Endothelial cell of umbilical vein (primary cell): ENCODE measurements around the gene FAM53B. TPM values are rescaled to one million over a fixed set of nuclear protein-coding genes. Genes with fewer than 3 reads are reported as not detected.

Experiments
- BruUV-seq: library from RNA; stranded (reverse); fragments of 400-500 nt; replicated peaks from 2 replicates; lab custom pipeline; 2021; lab: Mats Ljungman, UMichigan
- CTCF ChIA-PET: fragments of 300-600, 350-600 bp; sonication (Branson Sonifier 250); formaldehyde crosslinking; loops from one replicate; lab custom pipeline; 2021; ENCODE audit warnings: antibody characterized with exemption, inconsistent platforms; lab: Charles Lee
- POLR2A ChIA-PET: fragments of 300-600, 350-600 bp; sonication (Branson Sonifier 250); formaldehyde crosslinking; loops from one replicate; lab custom pipeline; 2021; ENCODE audit warnings: antibody characterized with exemption, inconsistent platforms; lab: Charles Lee
- DNase-seq: peaks from one replicate; pipeline ENCODE4 v3.0.0-alpha.2; 2011; ENCODE audit warnings: low read depth, low spot score
- FAIRE-seq: peaks from 2 replicates; lab custom pipeline; 2011; peaks lifted over from hg19 to GRCh38; lab: Jason Lieb, UNC
- H2AFZ ChIP-seq: 2 replicates; pipeline ENCODE4 v1.6.0; 2012; ENCODE audit warnings: low read depth, low read length, control low read depth, inconsistent platforms
- H3K27ac ChIP-seq: 2 replicates; pipeline ENCODE4 v1.5.1; 2011; ENCODE audit warnings: low read depth, mild to moderate bottlenecking, control low read depth, low read length, moderate library complexity; ENCODE audit not compliant: insufficient read depth
- H3K27me3 ChIP-seq, 2 experiments: 2 replicates each; pipeline versions ENCODE4 v1.6.0 to v1.6.1; 2011; ENCODE audit warnings: low read length in 2 of 2, mixed read lengths in 1 of 2; ENCODE audit not compliant: control insufficient read depth in 2 of 2, insufficient read depth in 2 of 2
- H3K36me3 ChIP-seq, 2 experiments: 2 replicates in 1 of 2; 3 replicates in 1 of 2; pipeline ENCODE4 v1.5.1; 2011; ENCODE audit warnings: low read length in 2 of 2, mild to moderate bottlenecking in 1 of 2, moderate library complexity in 1 of 2; ENCODE audit not compliant: control insufficient read depth in 2 of 2, insufficient read depth in 2 of 2; ENCODE audit errors: extremely low read depth in 1 of 2
- H3K4me1 ChIP-seq: 3 replicates; pipeline ENCODE4 v1.5.1; 2011; ENCODE audit warnings: mild to moderate bottlenecking, low read length; ENCODE audit not compliant: control insufficient read depth, insufficient read depth; ENCODE audit errors: extremely low read depth
- H3K4me2 ChIP-seq: 2 replicates; pipeline ENCODE4 v1.6.1; 2011; ENCODE audit warnings: low read length, control low read depth, mixed read lengths; ENCODE audit not compliant: insufficient read depth
- H3K4me3 ChIP-seq, 3 experiments: fragments of 200-600 bp in 1 of 3; sonication (generic), shearing (Covaris generic) in 1 of 3; replicated peaks in 1 of 3; 2 replicates each; pipeline ENCODE4 v1.5.1; 2011 to 2016; ENCODE audit warnings: control low read depth in 3 of 3, low read length in 3 of 3, mild to moderate bottlenecking in 2 of 3, inconsistent platforms in 1 of 3, low read depth in 1 of 3, moderate library complexity in 1 of 3; ENCODE audit not compliant: insufficient read depth in 1 of 3
- H3K79me2 ChIP-seq: 2 replicates; pipeline ENCODE4 v1.6.0; 2012; ENCODE audit warnings: low read length, inconsistent platforms; ENCODE audit not compliant: control insufficient read depth, insufficient read depth
- H3K9ac ChIP-seq: replicated peaks from 2 replicates; pipeline ENCODE3; 2011; ENCODE audit warnings: low read length, control low read depth; ENCODE audit not compliant: insufficient read depth; ENCODE audit errors: extremely low read depth
- H3K9me1 ChIP-seq: replicated peaks from 3 replicates; pipeline ENCODE4 v1.6.0; 2011; ENCODE audit warnings: mild to moderate bottlenecking, low read length; ENCODE audit not compliant: control insufficient read depth, insufficient read depth; ENCODE audit errors: extremely low read depth
- H3K9me3 ChIP-seq: replicated peaks from 2 replicates; pipeline ENCODE4 v1.5.1; 2012; ENCODE audit warnings: low read length, inconsistent platforms; ENCODE audit not compliant: control insufficient read depth, insufficient read depth
- H4K20me1 ChIP-seq: replicated peaks from 2 replicates; pipeline ENCODE3; 2011; ENCODE audit warnings: mild to moderate bottlenecking, low read length; ENCODE audit not compliant: control insufficient read depth, insufficient read depth; ENCODE audit errors: extremely low read depth
- EZH2 ChIP-seq: IDR thresholded peaks from 2 replicates; pipeline ENCODE4 v1.6.1; 2012; ENCODE audit warnings: borderline replicate concordance, low read depth, mild to moderate bottlenecking, moderate library complexity, low read length, inconsistent platforms; ENCODE audit not compliant: severe bottlenecking
- FOS ChIP-seq: IDR thresholded peaks from 2 replicates; pipeline ENCODE4 v1.6.1; 2011; ENCODE audit warnings: mild to moderate bottlenecking, low read length, moderate library complexity, borderline replicate concordance; ENCODE audit not compliant: insufficient read depth
- GATA2 ChIP-seq: IDR thresholded peaks from 2 replicates; pipeline ENCODE4 v1.7.0; 2011; ENCODE audit warnings: low read depth, mild to moderate bottlenecking, moderate library complexity, mixed read lengths, low read length; ENCODE audit not compliant: insufficient read length, insufficient read depth
- JUN ChIP-seq: IDR thresholded peaks from 2 replicates; pipeline ENCODE4 v1.6.1; 2011; ENCODE audit warnings: borderline replicate concordance, low read depth; ENCODE audit not compliant: insufficient read length, insufficient read depth
- MYC ChIP-seq: IDR thresholded peaks from one replicate; pipeline ENCODE4 v1.6.1; 2011; ENCODE audit warnings: mild to moderate bottlenecking, low read depth, low read length
- POLR2A ChIP-seq: IDR thresholded peaks from 2 replicates; pipeline ENCODE4 v1.6.1; 2012; ENCODE audit warnings: low read depth, mild to moderate bottlenecking, control low read depth, low read length
- POLR2AphosphoS5 ChIP-seq: IDR thresholded peaks from 2 replicates; pipeline ENCODE4 v1.6.1; 2012; ENCODE audit warnings: low read depth, mild to moderate bottlenecking, control low read depth, low read length, moderate library complexity; ENCODE audit not compliant: insufficient read depth
- dilution Hi-C: fragments of 300-500 bp; cut with MboI; formaldehyde crosslinking; loops from one replicate; pipeline ENCODE4 v1.15.0; 2019; ENCODE audit warnings: low sequenced_read_pairs; ENCODE audit not compliant: extremely low pct_ligation_motif_present
- intact Hi-C: fragments of 100-400 bp; cut with micrococcal nuclease; formaldehyde crosslinking; loops from one replicate; pipeline ENCODE4 v1.10.0; 2022
- polyA plus RNA-seq, 4 experiments: library from polyadenylated mRNA; depleted of rRNA in 3 of 4; stranded (reverse) in 3 of 4; unstranded in 1 of 4; fragments of >200 nt; gene quantifications; 2 replicates each; pipeline versions ENCODE4 v1.2.1 to v1.2.3, GENCODE V29; 2011 to 2012; ENCODE audit warnings: missing spikeins in 1 of 4
- total RNA-seq: library from RNA; stranded (reverse); gene quantifications from 2 replicates; pipeline ENCODE4 v1.2.3, GENCODE V29; 2021
- TF ChIP-seq, protein P1 (sequence below), 2 donors: IDR thresholded peaks; 1 replicate in 1 of 2; 2 replicates in 1 of 2; pipeline ENCODE4 v1.5.1; 2011; ENCODE audit warnings: low read length in 2 of 2, mild to moderate bottlenecking in 2 of 2, moderate library complexity in 2 of 2, control low read depth in 1 of 2, inconsistent platforms in 1 of 2, low read depth in 1 of 2; ENCODE audit not compliant: insufficient read depth in 1 of 2; ENCODE audit errors: extremely low read depth in 1 of 2
- TF ChIP-seq, protein P2 (sequence below): IDR thresholded peaks from 2 replicates; pipeline ENCODE4 v1.6.1; 2011; ENCODE audit not compliant: insufficient read depth, insufficient read length

Gene FAM53B
- total and polyA plus RNA-seq, 2 donors (not counting 3 experiments of a cell fraction or from before 2014, with no cell fraction given): 8.5 to 21.1 TPM

DNA sequence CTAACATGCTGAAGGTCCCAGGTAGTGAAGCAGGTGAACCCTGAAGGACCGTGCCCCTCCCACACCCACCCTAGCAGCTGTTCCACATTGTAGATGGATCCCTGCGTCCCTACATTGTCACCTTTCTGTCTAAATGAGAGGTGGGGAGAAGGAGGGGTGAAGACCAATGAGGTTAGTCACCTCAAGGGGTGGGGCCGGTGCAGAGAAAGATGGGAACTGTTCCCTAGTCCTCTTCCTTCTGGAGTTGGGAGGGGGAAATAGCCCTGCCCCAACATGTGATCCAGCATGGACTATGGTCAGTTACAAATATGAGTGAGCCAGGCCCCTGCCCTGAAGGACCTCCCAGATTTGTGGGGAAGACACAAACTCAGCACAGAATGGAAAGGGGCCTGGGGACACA is 158.0 kb downstream of the FAM53B start:
- Histone ChIP-seq H3K9me3 (no peaks in the 10 kb centered on the region), H3K9ac (no peak overlapping the region), H3K4me2 (no peak overlapping the region), H3K27ac (no peak overlapping the region), H3K36me3 (no peaks in the 10 kb centered on the region), H2AFZ (no peak overlapping the region), H4K20me1 (no peaks in the 10 kb centered on the region), H3K4me3 (no peak overlapping the region), H3K27me3 (peaks cover 0 to 1% of the 10 kb centered on the region in 2 experiments), H3K9me1 (no peaks in the 10 kb centered on the region), H3K79me2 (no peaks in the 10 kb centered on the region), H3K4me1 (peaks cover 2% of the 10 kb centered on the region)
- no TSS peak for BruUV-seq
- CTCF ChIA-PET: no interaction called here
- FAIRE-seq (no peak), DNase-seq (no peak)
- TF ChIP-seq GATA2 (no peak), POLR2AphosphoS5 (no peak), POLR2A (no peak), MYC (no peak), EZH2 (no peak), FOS (no peak), JUN (no peak)
- TF ChIP-seq, protein P1, sequence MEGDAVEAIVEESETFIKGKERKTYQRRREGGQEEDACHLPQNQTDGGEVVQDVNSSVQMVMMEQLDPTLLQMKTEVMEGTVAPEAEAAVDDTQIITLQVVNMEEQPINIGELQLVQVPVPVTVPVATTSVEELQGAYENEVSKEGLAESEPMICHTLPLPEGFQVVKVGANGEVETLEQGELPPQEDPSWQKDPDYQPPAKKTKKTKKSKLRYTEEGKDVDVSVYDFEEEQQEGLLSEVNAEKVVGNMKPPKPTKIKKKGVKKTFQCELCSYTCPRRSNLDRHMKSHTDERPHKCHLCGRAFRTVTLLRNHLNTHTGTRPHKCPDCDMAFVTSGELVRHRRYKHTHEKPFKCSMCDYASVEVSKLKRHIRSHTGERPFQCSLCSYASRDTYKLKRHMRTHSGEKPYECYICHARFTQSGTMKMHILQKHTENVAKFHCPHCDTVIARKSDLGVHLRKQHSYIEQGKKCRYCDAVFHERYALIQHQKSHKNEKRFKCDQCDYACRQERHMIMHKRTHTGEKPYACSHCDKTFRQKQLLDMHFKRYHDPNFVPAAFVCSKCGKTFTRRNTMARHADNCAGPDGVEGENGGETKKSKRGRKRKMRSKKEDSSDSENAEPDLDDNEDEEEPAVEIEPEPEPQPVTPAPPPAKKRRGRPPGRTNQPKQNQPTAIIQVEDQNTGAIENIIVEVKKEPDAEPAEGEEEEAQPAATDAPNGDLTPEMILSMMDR (IDR thresholded peaks at IDR 0.05; ENCODE audit: extremely low read depth in 1 of 2, insufficient read depth in 1 of 2, low read depth in 1 of 2, low read length in 2 of 2): no peak
- TF ChIP-seq, protein P2, sequence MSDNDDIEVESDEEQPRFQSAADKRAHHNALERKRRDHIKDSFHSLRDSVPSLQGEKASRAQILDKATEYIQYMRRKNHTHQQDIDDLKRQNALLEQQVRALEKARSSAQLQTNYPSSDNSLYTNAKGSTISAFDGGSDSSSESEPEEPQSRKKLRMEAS: no peak
- POLR2A ChIA-PET: no interaction called here
- intact Hi-C loops: no loop called here
- dilution Hi-C loops: no loop called here
